Keratinocyte (primary cell): ENCODE results near the gene CSRP1.

Source experiments
- EZH2 ChIP-seq: IDR thresholded peaks from one replicate; pipeline ENCODE4 v1.6.1; 2012; ENCODE audit warnings: inconsistent platforms, mild to moderate bottlenecking, low read length, moderate library complexity
- TF ChIP-seq, protein P1 (sequence below), 3 experiments: IDR thresholded peaks in 1 of 3; conservative IDR thresholded peaks in 1 of 3; optimal IDR thresholded peaks in 1 of 3; 2 replicates in 2 of 3; 3 replicates in 1 of 3; pipeline versions ENCODE3 to v1.5.1; 2011; ENCODE audit warnings: low read length in 3 of 3, mild to moderate bottlenecking in 3 of 3, moderate library complexity in 2 of 3, control low read depth in 1 of 3, inconsistent platforms in 1 of 3; ENCODE audit not compliant: insufficient read depth in 2 of 3; ENCODE audit errors: extremely low read depth in 1 of 3

DNA sequence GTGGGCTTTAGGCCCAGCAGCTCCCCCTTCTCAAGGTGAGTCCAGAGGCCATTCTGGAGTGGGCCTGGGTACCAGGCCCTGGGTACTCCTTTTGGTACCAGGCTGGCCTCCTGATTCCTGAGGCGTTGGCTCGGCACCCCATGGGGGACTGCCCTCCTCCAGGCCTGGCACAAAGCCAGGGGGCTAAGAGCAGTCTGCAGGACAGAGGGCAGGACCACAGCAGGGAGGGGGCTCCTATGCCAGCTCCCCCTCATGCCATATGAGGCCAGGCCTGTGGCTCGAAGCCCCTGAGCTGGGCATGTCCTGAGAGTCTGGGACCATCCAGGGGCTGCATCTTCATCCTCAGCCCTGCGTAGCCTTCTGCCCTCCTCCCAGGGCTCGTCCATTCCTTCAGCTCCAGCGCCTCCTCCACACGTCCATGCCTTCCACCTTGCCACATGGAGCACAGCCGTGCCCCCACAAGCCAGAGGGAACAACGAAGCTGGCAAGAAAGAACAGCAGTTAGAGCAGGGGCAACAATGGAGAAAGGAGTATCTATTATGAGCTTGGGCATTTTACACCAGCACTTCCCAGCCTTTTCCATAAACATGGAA is 41.1 kb downstream of the CSRP1 start:
- TF ChIP-seq, protein P1, sequence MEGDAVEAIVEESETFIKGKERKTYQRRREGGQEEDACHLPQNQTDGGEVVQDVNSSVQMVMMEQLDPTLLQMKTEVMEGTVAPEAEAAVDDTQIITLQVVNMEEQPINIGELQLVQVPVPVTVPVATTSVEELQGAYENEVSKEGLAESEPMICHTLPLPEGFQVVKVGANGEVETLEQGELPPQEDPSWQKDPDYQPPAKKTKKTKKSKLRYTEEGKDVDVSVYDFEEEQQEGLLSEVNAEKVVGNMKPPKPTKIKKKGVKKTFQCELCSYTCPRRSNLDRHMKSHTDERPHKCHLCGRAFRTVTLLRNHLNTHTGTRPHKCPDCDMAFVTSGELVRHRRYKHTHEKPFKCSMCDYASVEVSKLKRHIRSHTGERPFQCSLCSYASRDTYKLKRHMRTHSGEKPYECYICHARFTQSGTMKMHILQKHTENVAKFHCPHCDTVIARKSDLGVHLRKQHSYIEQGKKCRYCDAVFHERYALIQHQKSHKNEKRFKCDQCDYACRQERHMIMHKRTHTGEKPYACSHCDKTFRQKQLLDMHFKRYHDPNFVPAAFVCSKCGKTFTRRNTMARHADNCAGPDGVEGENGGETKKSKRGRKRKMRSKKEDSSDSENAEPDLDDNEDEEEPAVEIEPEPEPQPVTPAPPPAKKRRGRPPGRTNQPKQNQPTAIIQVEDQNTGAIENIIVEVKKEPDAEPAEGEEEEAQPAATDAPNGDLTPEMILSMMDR (optimal IDR thresholded peaks at IDR 0.05 in 1 of 3, IDR thresholded peaks at IDR 0.05 in 1 of 3, conservative IDR thresholded peaks at IDR 0.05 in 1 of 3; ENCODE audit: extremely low read depth in 1 of 3, insufficient read depth in 2 of 3, low read length in 3 of 3): no peak
- no peak for TF ChIP-seq EZH2
